ENCODE measurements around the gene KMT5C. TPM values are rescaled to one million over a fixed set of nuclear protein-coding genes. Genes with fewer than 3 reads are reported as not detected.

KMT5C gene
- total RNA-seq, 1 experiment from 2014 or later: 63.1 TPM

DNA sequence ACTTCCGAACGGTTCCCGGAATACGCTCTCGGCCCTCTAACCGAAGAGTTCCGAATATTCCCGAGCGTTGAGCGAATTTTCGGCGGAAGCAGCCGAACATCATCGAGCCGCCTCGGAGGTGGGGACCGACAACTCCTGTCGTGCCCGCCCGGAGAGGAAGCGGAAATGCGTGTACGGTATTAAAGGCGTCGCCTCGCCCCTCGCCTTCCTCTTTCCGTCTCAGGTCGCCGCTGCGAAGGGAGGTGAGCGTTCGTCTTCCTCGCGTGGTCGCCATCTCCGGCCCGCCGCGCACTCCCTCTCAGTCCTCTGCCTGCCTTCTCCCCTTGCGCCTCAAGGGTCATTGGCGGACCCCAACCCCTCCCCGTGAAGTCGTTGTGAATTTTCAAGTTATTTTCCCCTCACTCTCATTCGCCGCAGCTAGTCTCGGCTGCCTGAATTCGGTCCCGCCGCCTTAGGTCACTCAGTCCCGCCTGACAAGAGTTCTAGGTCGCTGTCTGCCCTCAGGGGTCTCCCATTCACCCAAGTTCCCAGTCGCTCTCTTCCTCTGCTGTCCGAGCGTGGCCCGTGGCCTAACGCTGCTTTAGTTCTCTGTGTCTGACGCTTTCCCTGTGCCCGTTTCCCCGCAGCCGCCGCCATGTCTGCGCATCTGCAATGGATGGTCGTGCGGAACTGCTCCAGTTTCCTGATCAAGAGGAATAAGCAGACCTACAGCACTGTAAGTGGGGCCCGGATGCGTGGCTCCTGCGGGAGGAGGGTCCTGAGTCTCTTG, 46.2 kb downstream of the KMT5C start, which contains the start of gene RPL28:
TSS of gene RPL28 (plus strand) at position 209 of the 769 bp plus-strand sequence. CDS start at position 635, 426 bp downstream.
- DNase-seq (ENCODE audit: low spot score) (peak; percentile 98), ATAC-seq (peak; percentile 77)
- ChIA-PET CTCF (no interaction called here), POLR2A (interaction anchor here (1.5 kb wide), 1 partner anchor 14 kb away, joined by 3 read pairs; no protein-coding TSS in a partner anchor)
- Mint-ChIP-seq H3K4me1 (peaks cover 48% of the 10 kb centered on the region), H3K36me3 (peaks cover 41% of the 10 kb centered on the region), H3K9me3 (no peaks in the 10 kb centered on the region), H3K27ac (peak within 1 kb of the TSS; percentile 99), H3K27me3 (ENCODE audit: low read depth) (peaks cover 19% of the 10 kb centered on the region), H3K4me3 (peak within 1 kb of the TSS; percentile 100)
- TF ChIP-seq HMGA2 (CRISPR knock-in tag; IDR thresholded peaks at IDR 0.05): no peak
- no peak for TF ChIP-seq ZNF121 (CRISPR knock-in tag; IDR thresholded peaks at IDR 0.05)
- no peak for TF ChIP-seq ZNF671 (CRISPR knock-in tag; IDR thresholded peaks at IDR 0.05)
- peak; percentile 84; the same call in 1 of the 2 replicates for TF ChIP-seq CREM (CRISPR knock-in tag; IDR thresholded peaks at IDR 0.05)
- no peak for TF ChIP-seq CBFB (CRISPR knock-in tag; IDR thresholded peaks at IDR 0.05; ENCODE audit: low read depth)
- 0 out of 2 replicates have a peak, but pooled peaks have one; percentile 35 for TF ChIP-seq ESRRA (CRISPR knock-in tag; IDR thresholded peaks at IDR 0.05; ENCODE audit: borderline replicate concordance)
- TF ChIP-seq NR2C2 (CRISPR knock-in tag; IDR thresholded peaks at IDR 0.05): no peak
- no peak for TF ChIP-seq ZBTB21 (CRISPR knock-in tag; IDR thresholded peaks at IDR 0.05; ENCODE audit: borderline replicate concordance)
- no peak for TF ChIP-seq ZNF263 (CRISPR knock-in tag; IDR thresholded peaks at IDR 0.05; ENCODE audit: low read depth)
- no peak for TF ChIP-seq ZNF425 (CRISPR knock-in tag; conservative IDR thresholded peaks at IDR 0.05)
- TF ChIP-seq, protein P1, sequence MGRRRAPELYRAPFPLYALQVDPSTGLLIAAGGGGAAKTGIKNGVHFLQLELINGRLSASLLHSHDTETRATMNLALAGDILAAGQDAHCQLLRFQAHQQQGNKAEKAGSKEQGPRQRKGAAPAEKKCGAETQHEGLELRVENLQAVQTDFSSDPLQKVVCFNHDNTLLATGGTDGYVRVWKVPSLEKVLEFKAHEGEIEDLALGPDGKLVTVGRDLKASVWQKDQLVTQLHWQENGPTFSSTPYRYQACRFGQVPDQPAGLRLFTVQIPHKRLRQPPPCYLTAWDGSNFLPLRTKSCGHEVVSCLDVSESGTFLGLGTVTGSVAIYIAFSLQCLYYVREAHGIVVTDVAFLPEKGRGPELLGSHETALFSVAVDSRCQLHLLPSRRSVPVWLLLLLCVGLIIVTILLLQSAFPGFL (CRISPR knock-in tag; IDR thresholded peaks at IDR 0.05; ENCODE audit: borderline replicate concordance): no peak
- TF ChIP-seq KAT7 (CRISPR knock-in tag; IDR thresholded peaks at IDR 0.05; ENCODE audit: borderline replicate concordance): peak; percentile 75; the same call in 1 of the 2 replicates
- peak; percentile 82 for TF ChIP-seq FOXK1 (CRISPR knock-in tag; IDR thresholded peaks at IDR 0.05)
- TF ChIP-seq, protein P2, sequence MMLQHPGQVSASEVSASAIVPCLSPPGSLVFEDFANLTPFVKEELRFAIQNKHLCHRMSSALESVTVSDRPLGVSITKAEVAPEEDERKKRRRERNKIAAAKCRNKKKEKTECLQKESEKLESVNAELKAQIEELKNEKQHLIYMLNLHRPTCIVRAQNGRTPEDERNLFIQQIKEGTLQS (CRISPR knock-in tag; conservative IDR thresholded peaks at IDR 0.05): no peak
- TF ChIP-seq AFF4 (CRISPR knock-in tag; IDR thresholded peaks at IDR 0.05; ENCODE audit: borderline replicate concordance): 0 out of 2 replicates have a peak, but pooled peaks have one; percentile 61
- TF ChIP-seq, protein P3, sequence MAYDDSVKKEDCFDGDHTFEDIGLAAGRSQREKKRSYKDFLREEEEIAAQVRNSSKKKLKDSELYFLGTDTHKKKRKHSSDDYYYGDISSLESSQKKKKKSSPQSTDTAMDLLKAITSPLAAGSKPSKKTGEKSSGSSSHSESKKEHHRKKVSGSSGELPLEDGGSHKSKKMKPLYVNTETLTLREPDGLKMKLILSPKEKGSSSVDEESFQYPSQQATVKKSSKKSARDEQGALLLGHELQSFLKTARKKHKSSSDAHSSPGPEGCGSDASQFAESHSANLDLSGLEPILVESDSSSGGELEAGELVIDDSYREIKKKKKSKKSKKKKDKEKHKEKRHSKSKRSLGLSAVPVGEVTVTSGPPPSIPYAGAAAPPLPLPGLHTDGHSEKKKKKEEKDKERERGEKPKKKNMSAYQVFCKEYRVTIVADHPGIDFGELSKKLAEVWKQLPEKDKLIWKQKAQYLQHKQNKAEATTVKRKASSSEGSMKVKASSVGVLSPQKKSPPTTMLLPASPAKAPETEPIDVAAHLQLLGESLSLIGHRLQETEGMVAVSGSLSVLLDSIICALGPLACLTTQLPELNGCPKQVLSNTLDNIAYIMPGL (CRISPR knock-in tag; IDR thresholded peaks at IDR 0.05): 0 out of 2 replicates have a peak, but pooled peaks have one; percentile 12
- TF ChIP-seq, protein P4, sequence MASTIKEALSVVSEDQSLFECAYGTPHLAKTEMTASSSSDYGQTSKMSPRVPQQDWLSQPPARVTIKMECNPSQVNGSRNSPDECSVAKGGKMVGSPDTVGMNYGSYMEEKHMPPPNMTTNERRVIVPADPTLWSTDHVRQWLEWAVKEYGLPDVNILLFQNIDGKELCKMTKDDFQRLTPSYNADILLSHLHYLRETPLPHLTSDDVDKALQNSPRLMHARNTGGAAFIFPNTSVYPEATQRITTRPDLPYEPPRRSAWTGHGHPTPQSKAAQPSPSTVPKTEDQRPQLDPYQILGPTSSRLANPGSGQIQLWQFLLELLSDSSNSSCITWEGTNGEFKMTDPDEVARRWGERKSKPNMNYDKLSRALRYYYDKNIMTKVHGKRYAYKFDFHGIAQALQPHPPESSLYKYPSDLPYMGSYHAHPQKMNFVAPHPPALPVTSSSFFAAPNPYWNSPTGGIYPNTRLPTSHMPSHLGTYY (CRISPR knock-in tag; IDR thresholded peaks at IDR 0.05): no peak
- TF ChIP-seq, protein P5, sequence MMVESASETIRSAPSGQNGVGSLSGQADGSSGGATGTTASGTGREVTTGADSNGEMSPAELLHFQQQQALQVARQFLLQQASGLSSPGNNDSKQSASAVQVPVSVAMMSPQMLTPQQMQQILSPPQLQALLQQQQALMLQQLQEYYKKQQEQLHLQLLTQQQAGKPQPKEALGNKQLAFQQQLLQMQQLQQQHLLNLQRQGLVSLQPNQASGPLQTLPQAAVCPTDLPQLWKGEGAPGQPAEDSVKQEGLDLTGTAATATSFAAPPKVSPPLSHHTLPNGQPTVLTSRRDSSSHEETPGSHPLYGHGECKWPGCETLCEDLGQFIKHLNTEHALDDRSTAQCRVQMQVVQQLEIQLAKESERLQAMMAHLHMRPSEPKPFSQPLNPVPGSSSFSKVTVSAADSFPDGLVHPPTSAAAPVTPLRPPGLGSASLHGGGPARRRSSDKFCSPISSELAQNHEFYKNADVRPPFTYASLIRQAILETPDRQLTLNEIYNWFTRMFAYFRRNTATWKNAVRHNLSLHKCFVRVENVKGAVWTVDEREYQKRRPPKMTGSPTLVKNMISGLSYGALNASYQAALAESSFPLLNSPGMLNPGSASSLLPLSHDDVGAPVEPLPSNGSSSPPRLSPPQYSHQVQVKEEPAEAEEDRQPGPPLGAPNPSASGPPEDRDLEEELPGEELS (CRISPR knock-in tag; IDR thresholded peaks at IDR 0.05): peak; percentile 54; the same call in 1 of the 2 replicates
- no peak for TF ChIP-seq ZBTB43 (CRISPR knock-in tag; IDR thresholded peaks at IDR 0.05)
- peak; percentile 69; the same call in 1 of the 2 replicates for TF ChIP-seq IRF1 (CRISPR knock-in tag; IDR thresholded peaks at IDR 0.05)
- no peak for TF ChIP-seq JAZF1 (CRISPR knock-in tag; IDR thresholded peaks at IDR 0.05)
